IMR-90 (cell line): ENCODE measurements around the gene NR5A2.

ENCODE experiments used
- CEBPB ChIP-seq: IDR thresholded peaks from 2 replicates; pipeline ENCODE4 v1.6.1; 2012; ENCODE audit warnings: low read depth, low read length, improper control_type of control experiment
- CTCF ChIP-seq: conservative IDR thresholded peaks from 2 replicates; pipeline ENCODE4 v1.5.1; 2012; ENCODE audit warnings: mild to moderate bottlenecking, low read depth, low read length, improper control_type of control experiment
- MAZ ChIP-seq: IDR thresholded peaks from 2 replicates; pipeline ENCODE4 v1.6.1; 2012; ENCODE audit warnings: low read depth, mild to moderate bottlenecking, low read length, improper control_type of control experiment, moderate library complexity, borderline replicate concordance
- MXI1 ChIP-seq: IDR thresholded peaks from 2 replicates; pipeline ENCODE4 v1.6.1; 2012; ENCODE audit warnings: low read depth, mild to moderate bottlenecking, low read length, moderate library complexity, borderline replicate concordance
- POLR2A ChIP-seq: IDR thresholded peaks from 2 replicates; pipeline ENCODE4 v1.6.1; 2012; ENCODE audit warnings: mild to moderate bottlenecking, low read depth, low read length
- SMC3 ChIP-seq: fragments of 150-350 bp; IDR thresholded peaks from 2 replicates; pipeline ENCODE4 v1.6.1; 2016; ENCODE audit warnings: low read depth, mild to moderate bottlenecking, antibody characterized with exemption, low read length, moderate library complexity

- no peak for TF ChIP-seq SMC3
- TF ChIP-seq CTCF = no peak
- TF ChIP-seq POLR2A = no peak
- no peak for TF ChIP-seq CEBPB
- TF ChIP-seq MAZ = no peak
- no peak for TF ChIP-seq MXI1
Measured at GRCh38 chr1:200162877-200163276, 135.4 kb downstream of the NR5A2 start.
